Prostate gland (tissue), 1 donor: ENCODE measurements around the gene ADAMTS19.

Source experiments
- POLR2A ChIP-seq: fragments of 450-650 bp; IDR thresholded peaks from one replicate; pipeline ENCODE4 v1.6.1; 2016; ENCODE audit warnings: antibody characterized with exemption, mild to moderate bottlenecking
- POLR2AphosphoS5 ChIP-seq: sonication (generic); formaldehyde crosslinking; IDR thresholded peaks from one replicate; pipeline ENCODE4 v1.6.1; 2017; ENCODE audit warnings: antibody characterized with exemption

- no peak for TF ChIP-seq POLR2A
- no peak for TF ChIP-seq POLR2AphosphoS5
Measured at GRCh38 chr5:129760636-129761325, 300.7 kb downstream of the ADAMTS19 start.
